Aorta (tissue), 5 donors: Measurements from ENCODE around the gene MACROD1. TPM values are rescaled to one million over a fixed set of nuclear protein-coding genes. Genes with fewer than 3 reads are reported as not detected.

Experiments
- ATAC-seq: fragments of 200-7000 bp; cut with Tn5 transposase; one replicate; pipeline ENCODE4 v1.9.1; 2022; ENCODE audit warnings: moderate library complexity; ENCODE audit not compliant: low FRiP score
- DNase-seq, 2 donors: peaks; one replicate each; pipeline ENCODE4 v3.0.0-alpha.2; 2020
- H3K27ac ChIP-seq, 2 donors: one replicate each; pipeline ENCODE4 v1.5.1; 2013; ENCODE audit warnings: low read length in 2 of 2, mild to moderate bottlenecking in 2 of 2, moderate library complexity in 2 of 2, control low read depth in 1 of 2, inconsistent platforms in 1 of 2, low read depth in 1 of 2
- H3K27me3 ChIP-seq, 2 donors: one replicate each; pipeline ENCODE4 v1.6.1; 2013; ENCODE audit warnings: control low read depth in 1 of 2, low read length in 1 of 2, mild to moderate bottlenecking in 1 of 2, moderate library complexity in 1 of 2; ENCODE audit not compliant: insufficient read depth in 2 of 2, control insufficient read depth in 1 of 2
- H3K36me3 ChIP-seq, 2 donors: one replicate each; pipeline ENCODE4 v1.6.1; 2013; ENCODE audit warnings: control low read depth in 1 of 2, low read length in 1 of 2, mild to moderate bottlenecking in 1 of 2; ENCODE audit not compliant: insufficient read depth in 2 of 2, control insufficient read depth in 1 of 2
- H3K4me1 ChIP-seq, 2 donors: one replicate each; pipeline ENCODE4 v1.6.1; 2013; ENCODE audit warnings: low read length in 2 of 2, control low read depth in 1 of 2, mild to moderate bottlenecking in 1 of 2, moderate library complexity in 1 of 2; ENCODE audit not compliant: insufficient read depth in 2 of 2, control insufficient read depth in 1 of 2
- H3K4me3 ChIP-seq, 2 donors: one replicate each; pipeline ENCODE4 v1.5.1; 2013; ENCODE audit warnings: low read length in 2 of 2, control low read depth in 1 of 2, mild to moderate bottlenecking in 1 of 2
- H3K9me3 ChIP-seq: one replicate; pipeline ENCODE4 v1.6.1; 2013; ENCODE audit warnings: mild to moderate bottlenecking, low read length; ENCODE audit not compliant: control insufficient read depth
- WGBS, 2 donors: extraction: QIAGEN DNeasy Blood & Tissue Kit; methylation state at CpG; one replicate each; pipeline ENCODE4 v1.1.7; 2013; 5-methylcytosine and 5-hydroxymethylcytosine counted together
- intact Hi-C, 2 donors: fragments of 100-400 bp; cut with DNase I; formaldehyde crosslinking; loops; one replicate each; pipeline versions ENCODE4 v1.14.2 to v1.15.0; 2022
- long read RNA-seq, 2 donors: library from polyadenylated mRNA; unstranded; transcript quantifications; one replicate each; pipeline ENCODE4 v2.0.0, GENCODE V29; 2020 to 2021
- polyA plus RNA-seq, 2 donors: library from polyadenylated mRNA; stranded (reverse); fragments of 200-250 nt; gene quantifications; one replicate each; pipeline ENCODE4 v1.2.3, GENCODE V29; 2013
- total RNA-seq, 2 donors: library from RNA; stranded (reverse); fragmentation: NEBNext Ultra II Directional; extraction: Animal tissue kit (Norgen Biotek cat#: 25700); gene quantifications; one replicate each; pipeline ENCODE4 v1.2.1, GENCODE V29; 2021
- donor health status: healthy with polysubstance abuse.
- donor health status: Bipolar disorder and iron deficiency.
- donor health status: DM: no; HTN: no; CAD: no.
- donor health status: DM: no; HTN: no; CAD: no.
- donor health status: DM: yes; HTN: yes; CAD: no.

The MACROD1 gene, protein sequence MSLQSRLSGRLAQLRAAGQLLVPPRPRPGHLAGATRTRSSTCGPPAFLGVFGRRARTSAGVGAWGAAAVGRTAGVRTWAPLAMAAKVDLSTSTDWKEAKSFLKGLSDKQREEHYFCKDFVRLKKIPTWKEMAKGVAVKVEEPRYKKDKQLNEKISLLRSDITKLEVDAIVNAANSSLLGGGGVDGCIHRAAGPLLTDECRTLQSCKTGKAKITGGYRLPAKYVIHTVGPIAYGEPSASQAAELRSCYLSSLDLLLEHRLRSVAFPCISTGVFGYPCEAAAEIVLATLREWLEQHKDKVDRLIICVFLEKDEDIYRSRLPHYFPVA
- 10 to 100 TPM; 12.7 to 19.0 TPM for total RNA-seq
- 100 to 1,000 TPM; 111 to 125 TPM for polyA plus RNA-seq
- long read RNA-seq, donor 1, partial matches to known transcripts: 0 of 7 reads
- long read RNA-seq, donor 1, other reads (novel, unspliced or antisense): 7 of 7 reads
- long read RNA-seq, donor 2, transcript MACROD1-201 (11 exons, 1,205 nt): major isoform, 15 of 35 reads
- long read RNA-seq, donor 2, partial matches to known transcripts: 3 of 35 reads
- long read RNA-seq, donor 2, other reads (novel, unspliced or antisense): 17 of 35 reads

DNA sequence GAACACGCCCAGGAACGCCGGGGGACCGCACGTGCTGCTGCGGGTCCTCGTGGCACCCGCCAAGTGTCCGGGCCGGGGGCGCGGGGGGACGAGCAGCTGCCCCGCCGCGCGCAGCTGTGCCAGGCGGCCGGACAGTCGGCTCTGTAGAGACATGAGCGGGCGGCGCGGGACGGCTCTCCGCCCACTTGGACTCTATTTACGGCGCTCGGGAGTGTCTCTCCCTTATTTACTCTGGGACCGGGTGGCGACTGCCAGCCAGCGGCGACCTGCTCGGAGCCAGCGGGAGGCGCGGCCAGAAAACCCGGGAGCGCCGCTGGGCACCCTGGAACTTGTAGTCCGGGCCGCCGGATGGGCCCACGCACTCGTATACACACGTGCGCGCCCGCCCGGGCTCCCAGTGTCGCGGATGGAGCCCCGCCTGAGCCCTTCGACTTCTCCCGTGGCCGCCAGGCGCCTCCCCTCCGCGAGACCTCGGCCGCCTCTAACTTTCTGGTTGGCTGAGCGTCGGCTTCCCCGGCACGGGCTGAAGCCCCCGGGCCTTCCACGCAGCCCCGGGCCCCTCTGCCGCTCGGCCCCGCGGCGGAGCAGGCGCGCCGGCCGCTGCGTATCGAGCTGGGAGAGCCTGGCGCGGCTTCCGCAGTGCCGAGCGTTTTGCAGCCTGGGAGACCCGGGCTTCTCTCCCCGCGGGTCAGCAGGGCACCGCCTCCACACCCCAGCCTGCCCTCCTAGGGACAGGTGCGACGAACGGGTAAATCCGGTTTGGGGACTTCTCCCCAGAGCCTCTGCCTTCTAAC lies at the start of gene MACROD1:
TSS of gene MACROD1 (minus strand) at position 272 of the 794 bp plus-strand sequence. CDS start at position 153, 119 bp downstream.
- no peaks in the 10 kb centered on the region for H3K9me3 ChIP-seq
- no peak within 1 kb of the TSS for H3K27ac ChIP-seq
- H3K4me3 ChIP-seq: peak within 1 kb of the TSS; percentile 56 to 71
- WGBS, 2 donors: 0 to 1% methylated on average over 72 to 92 of the region's 92 CpGs
- DNase-seq: peak; percentile 91 to 95
- no peaks in the 10 kb centered on the region for H3K36me3 ChIP-seq
- H3K27me3 ChIP-seq: no peaks in the 10 kb centered on the region
- H3K4me1 ChIP-seq: no peaks in the 10 kb centered on the region
- intact Hi-C loops: no loop called here
- peak; percentile 93 for ATAC-seq

DNA sequence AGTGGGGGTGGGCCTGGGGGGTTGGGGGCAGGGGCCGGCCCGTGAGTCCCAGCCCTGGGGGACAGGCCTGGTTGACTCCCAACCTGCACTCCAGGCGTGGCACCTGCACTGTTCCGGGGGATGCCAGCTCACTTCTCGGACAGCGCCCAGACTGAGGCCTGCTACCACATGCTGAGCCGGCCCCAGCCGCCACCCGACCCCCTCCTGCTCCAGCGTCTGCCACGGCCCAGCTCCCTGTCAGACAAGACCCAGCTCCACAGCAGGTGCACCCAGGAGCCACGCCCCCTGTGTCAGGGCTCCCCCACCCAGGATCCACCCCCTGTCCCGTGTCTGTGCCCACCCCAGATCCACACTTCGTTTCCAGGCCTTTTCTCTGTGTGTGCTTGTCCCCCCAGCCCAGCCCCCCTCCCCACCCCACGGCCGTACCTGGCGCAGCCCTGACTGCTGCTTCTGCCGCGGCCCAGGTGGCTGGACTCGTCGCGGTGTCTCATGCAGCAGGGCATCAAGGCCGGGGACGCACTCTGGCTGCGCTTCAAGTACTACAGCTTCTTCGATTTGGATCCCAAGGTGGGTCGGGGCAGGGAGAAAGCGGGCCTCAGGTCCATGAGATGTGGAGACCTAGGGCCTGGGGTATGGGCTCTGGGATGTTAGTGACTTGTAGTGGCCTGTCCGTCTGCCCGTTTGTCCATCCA lies 45.4 kb upstream of the MACROD1 start:
- Histone ChIP-seq H3K9me3 (no peaks in the 10 kb centered on the region), H3K36me3 (no peaks in the 10 kb centered on the region), H3K27me3 (no peaks in the 10 kb centered on the region), H3K4me1 (no peaks in the 10 kb centered on the region), H3K4me3 (no peak overlapping the region), H3K27ac (no peak overlapping the region)
- WGBS, 2 donors: 90 to 92% methylated on average over 30 of the region's 30 CpGs
- DNase-seq (no peak), ATAC-seq (no peak)
- intact Hi-C loops: no loop called here

GRCh38 chr11:64210301-64211020 lies 44.5 kb upstream of the MACROD1 start:
- no peak overlapping the region for H3K4me3 ChIP-seq
- ATAC-seq: no peak
- no peak overlapping the region for H3K27ac ChIP-seq
- H3K9me3 ChIP-seq: no peaks in the 10 kb centered on the region
- H3K36me3 ChIP-seq: no peaks in the 10 kb centered on the region
- WGBS, 2 donors: 94% methylated on average over 24 of the region's 24 CpGs
- no peaks in the 10 kb centered on the region for H3K4me1 ChIP-seq
- intact Hi-C loops: no loop called here
- H3K27me3 ChIP-seq: no peaks in the 10 kb centered on the region
- DNase-seq: no peak

GRCh38 chr11:64209563-64209843 lies 43.6 kb upstream of the MACROD1 start:
- no peak for DNase-seq
- no peaks in the 10 kb centered on the region for H3K4me1 ChIP-seq
- no peak for ATAC-seq
- WGBS, 2 donors: 85 to 89% methylated on average over 8 of the region's 8 CpGs
- intact Hi-C loops: no loop called here
- H3K4me3 ChIP-seq: no peak overlapping the region
- H3K36me3 ChIP-seq: no peaks in the 10 kb centered on the region
- no peak overlapping the region for H3K27ac ChIP-seq
- no peaks in the 10 kb centered on the region for H3K27me3 ChIP-seq
- H3K9me3 ChIP-seq: no peaks in the 10 kb centered on the region

DNA sequence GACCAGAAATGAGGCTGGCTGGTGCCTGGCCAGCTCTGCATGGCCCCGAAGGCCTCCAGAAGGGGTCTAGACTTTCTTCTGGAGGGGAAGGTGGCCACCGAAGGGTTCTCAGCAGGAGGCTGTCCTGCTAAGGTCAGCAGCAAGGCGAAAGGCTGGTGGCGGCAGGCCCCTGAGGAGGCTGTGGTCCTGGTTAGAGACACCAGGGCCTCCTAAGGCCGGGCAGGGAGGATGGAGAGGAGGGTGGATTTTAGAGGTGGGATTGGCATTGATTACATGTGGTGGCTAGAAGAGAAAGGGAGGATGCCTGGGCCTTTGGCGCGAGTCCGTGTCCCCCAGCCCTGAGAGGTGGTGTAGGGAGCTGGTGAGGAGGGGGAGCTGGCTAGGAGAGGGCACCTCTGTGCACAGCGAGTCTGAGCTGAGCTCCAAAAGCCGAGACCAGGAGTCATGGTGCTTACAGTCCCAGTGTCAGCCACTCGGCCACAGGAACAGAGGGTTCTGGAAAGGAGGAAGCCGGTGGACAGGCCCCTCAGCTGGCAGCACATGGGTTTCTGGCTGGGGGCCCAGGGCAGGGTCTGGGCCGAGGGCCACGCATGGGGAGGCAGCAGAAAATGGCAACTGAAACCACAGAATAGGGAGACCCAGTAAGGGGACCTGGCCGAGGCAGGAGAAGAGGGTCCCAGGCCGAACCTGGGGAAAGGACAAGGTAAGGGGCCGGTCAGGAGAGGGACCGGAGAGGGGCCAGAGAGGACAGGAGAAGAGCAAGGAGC lies 43.1 kb upstream of the MACROD1 start:
- H3K9me3 ChIP-seq: no peaks in the 10 kb centered on the region
- H3K36me3 ChIP-seq: no peaks in the 10 kb centered on the region
- H3K4me3 ChIP-seq: no peak overlapping the region
- H3K27me3 ChIP-seq: no peaks in the 10 kb centered on the region
- ATAC-seq (no peak), DNase-seq (no peak)
- H3K27ac ChIP-seq: no peak overlapping the region
- intact Hi-C loops: no loop called here
- no peaks in the 10 kb centered on the region for H3K4me1 ChIP-seq
- 69 to 73% methylated on average over 18 of the region's 18 CpGs for WGBS, 2 donors

DNA sequence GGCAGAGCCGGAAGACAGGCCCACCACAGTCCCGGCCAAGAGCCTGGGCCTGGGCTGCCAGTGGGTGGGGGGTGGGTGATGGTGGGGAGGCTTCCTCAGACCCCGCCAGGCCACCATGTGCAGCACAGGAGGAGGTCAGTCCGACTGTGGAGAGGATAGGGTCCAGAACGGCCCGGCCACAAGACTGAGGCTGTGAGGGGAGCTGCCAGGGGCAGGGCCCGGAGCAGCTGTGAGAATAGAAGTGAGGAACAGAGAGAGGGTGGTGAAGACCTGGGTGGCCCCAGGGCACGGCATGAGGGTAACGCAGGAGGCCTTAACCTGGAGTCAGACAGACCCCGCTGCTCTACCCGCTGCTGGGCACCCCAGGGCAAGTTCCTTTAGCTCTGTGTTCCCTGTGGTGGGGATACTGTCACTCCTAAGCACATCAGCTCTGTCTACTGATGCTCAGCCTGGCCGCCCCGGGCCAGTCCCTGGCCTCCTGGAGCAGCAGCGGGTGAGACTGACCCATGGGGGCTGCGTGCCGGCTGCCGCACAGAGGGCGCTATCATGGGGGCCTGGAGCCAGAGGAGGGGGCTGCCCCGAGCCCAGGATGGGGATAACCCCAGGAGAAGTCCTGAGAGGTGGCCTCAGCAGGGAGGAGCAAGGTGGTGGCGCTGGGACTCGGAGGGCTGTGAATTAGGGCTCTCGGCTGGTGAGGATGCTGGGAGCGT lies 42.3 kb upstream of the MACROD1 start:
- no peak for ATAC-seq
- WGBS, 2 donors: 85 to 86% methylated on average over 21 to 23 of the region's 23 CpGs
- Histone ChIP-seq H3K27me3 (no peaks in the 10 kb centered on the region), H3K36me3 (peaks cover 0 to 2% of the 10 kb centered on the region in 2 donors), H3K4me3 (no peak overlapping the region), H3K27ac (no peak overlapping the region), H3K9me3 (no peaks in the 10 kb centered on the region), H3K4me1 (no peaks in the 10 kb centered on the region)
- DNase-seq: no peak
- intact Hi-C loops: no loop called here

DNA sequence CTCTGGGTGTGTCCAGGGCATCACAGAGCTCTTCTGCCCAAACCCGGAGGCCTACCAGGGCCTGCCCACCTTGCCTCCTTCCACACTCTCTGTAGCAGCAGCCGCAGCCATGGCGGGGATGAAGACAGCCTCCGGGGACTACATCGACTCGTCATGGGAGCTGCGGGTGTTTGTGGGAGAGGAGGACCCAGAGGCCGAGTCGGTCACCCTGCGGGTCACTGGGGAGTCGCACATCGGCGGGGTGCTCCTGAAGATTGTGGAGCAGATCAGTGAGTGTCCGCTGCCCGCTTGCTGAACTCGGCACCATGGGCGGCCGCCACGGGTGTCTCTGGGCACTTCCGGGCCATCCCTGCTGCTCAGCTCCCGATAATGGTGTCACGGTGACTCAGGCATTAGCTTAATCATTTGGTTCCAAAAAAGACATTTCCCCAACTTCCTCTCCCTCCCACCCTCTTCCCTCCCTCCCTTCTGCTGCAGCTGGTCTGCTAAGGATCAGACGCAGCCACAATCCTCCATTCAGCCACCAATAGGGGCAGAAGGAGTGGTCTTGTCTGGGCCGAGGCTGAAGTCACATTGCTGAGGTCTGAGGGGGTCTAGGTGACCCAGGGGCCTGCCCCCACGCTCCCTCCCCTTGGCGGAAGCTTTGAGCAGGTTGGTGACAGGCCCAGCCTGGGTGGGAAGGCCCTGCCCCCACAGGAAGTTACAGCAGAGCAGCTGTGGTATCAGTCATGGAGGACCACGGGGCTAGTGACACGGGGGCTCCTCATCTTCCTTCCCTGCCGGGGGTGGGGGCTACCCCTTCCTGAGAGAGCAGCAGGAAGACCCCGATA lies 41.6 kb upstream of the MACROD1 start:
- Histone ChIP-seq H3K27me3 (no peaks in the 10 kb centered on the region), H3K9me3 (no peaks in the 10 kb centered on the region), H3K4me1 (no peaks in the 10 kb centered on the region), H3K4me3 (no peak overlapping the region), H3K36me3 (peaks cover 0 to 7% of the 10 kb centered on the region in 2 donors), H3K27ac (no peak overlapping the region)
- DNase-seq (peak; percentile 86 to 87), ATAC-seq (peak; percentile 40)
- 63 to 65% methylated on average over 26 to 30 of the region's 30 CpGs for WGBS, 2 donors
- intact Hi-C loops: no loop called here
